Measurements from ENCODE around the gene UBQLN4. TPM values are rescaled to one million over a fixed set of nuclear protein-coding genes. Genes with fewer than 3 reads are reported as not detected.

The UBQLN4 gene
- polyA plus RNA-seq, 3 donors: 2.3 to 15.9 (median 2.9) TPM

DNA sequence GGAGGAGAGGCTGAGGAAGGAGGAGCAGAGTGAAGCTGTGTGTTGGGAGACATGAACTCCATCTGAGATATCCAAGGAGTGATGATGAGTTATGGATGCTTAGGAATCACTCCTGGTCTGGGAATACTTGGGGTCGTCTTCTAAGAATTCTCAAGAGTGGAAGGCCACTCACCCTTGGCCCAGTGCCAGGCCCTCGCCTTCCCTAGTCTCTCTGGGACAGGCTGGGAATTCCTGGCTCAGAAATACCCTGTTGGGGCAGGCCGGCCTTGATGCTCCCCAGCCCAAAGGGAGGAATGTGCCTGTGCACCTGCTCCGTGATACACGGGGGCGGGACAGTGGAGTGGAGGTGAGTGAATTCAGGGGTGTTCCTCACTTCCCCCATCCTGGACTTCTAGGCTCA, 48.3 kb upstream of the UBQLN4 start:
- H3K27ac Mint-ChIP-seq: peak overlapping the region in 3 of 7 donors; percentile 1 to 80 (median 68)
- Histone ChIP-seq H3K9ac (ENCODE audit: insufficient read depth, low read length, poor library complexity, severe bottlenecking) (no peak overlapping the region), H3K4me2 (replicated peaks; ENCODE audit: extremely low read depth, low read length, poor library complexity, severe bottlenecking) (no peak overlapping the region), H3K79me2 (ENCODE audit: insufficient read depth, low read length) (no peaks in the 10 kb centered on the region), H3K4me3 (replicated peaks in 1 of 3; ENCODE audit: low read depth in 2 of 3, low read length in 3 of 3) (no peak overlapping the region), H3K4me1 (ENCODE audit: control insufficient read depth in 1 of 2, insufficient read depth in 2 of 2, low read length in 2 of 2) (peaks cover 35 to 45% of the 10 kb centered on the region in 2 donors), H4K20me1 (ENCODE audit: insufficient read depth, low read length) (no peaks in the 10 kb centered on the region), H3K9me3 (replicated peaks in 1 of 2; ENCODE audit: control insufficient read depth in 1 of 2, insufficient read depth in 1 of 2, low read length in 2 of 2) (peaks cover 0 to 4% of the 10 kb centered on the region in 2 donors), H2AFZ (ENCODE audit: insufficient read depth, low read depth, low read length, poor library complexity, severe bottlenecking) (no peak overlapping the region), H3K27me3 (ENCODE audit: control insufficient read depth in 2 of 2, insufficient read depth in 2 of 2, low read length in 2 of 2) (peaks cover 63 to 100% of the 10 kb centered on the region in 2 donors), H3K27ac (ENCODE audit: low read depth in 1 of 2, low read length in 2 of 2) (no peak overlapping the region), H3K36me3 (replicated peaks in 1 of 2; ENCODE audit: control insufficient read depth in 1 of 2, insufficient read depth in 2 of 2, low read length in 2 of 2) (no peaks in the 10 kb centered on the region)
- TF ChIP-seq, protein P1, sequence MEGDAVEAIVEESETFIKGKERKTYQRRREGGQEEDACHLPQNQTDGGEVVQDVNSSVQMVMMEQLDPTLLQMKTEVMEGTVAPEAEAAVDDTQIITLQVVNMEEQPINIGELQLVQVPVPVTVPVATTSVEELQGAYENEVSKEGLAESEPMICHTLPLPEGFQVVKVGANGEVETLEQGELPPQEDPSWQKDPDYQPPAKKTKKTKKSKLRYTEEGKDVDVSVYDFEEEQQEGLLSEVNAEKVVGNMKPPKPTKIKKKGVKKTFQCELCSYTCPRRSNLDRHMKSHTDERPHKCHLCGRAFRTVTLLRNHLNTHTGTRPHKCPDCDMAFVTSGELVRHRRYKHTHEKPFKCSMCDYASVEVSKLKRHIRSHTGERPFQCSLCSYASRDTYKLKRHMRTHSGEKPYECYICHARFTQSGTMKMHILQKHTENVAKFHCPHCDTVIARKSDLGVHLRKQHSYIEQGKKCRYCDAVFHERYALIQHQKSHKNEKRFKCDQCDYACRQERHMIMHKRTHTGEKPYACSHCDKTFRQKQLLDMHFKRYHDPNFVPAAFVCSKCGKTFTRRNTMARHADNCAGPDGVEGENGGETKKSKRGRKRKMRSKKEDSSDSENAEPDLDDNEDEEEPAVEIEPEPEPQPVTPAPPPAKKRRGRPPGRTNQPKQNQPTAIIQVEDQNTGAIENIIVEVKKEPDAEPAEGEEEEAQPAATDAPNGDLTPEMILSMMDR (IDR thresholded peaks at IDR 0.05): no peak
- H3K36me3 Mint-ChIP-seq: peaks cover 22 to 26% of the 10 kb centered on the region in 2 donors
- peaks cover 0 to 23% (median 15%) of the 10 kb centered on the region in 7 donors for H3K9me3 Mint-ChIP-seq
- H3K4me1 Mint-ChIP-seq: peaks cover 50% of the 10 kb centered on the region
- peaks cover 95 to 100% (median 97%) of the 10 kb centered on the region in 3 donors for H3K27me3 Mint-ChIP-seq (ENCODE audit: low read depth in 3 of 3)
- DNase-seq: no peak
- WGBS (ENCODE audit: insufficient coverage): 94% methylated on average over 2 of the region's 6 CpGs
- H3K4me3 Mint-ChIP-seq: peak overlapping the region in 1 of 2 donors; percentile 76
- intact Hi-C loops (cut with micrococcal nuclease): no loop called here

DNA sequence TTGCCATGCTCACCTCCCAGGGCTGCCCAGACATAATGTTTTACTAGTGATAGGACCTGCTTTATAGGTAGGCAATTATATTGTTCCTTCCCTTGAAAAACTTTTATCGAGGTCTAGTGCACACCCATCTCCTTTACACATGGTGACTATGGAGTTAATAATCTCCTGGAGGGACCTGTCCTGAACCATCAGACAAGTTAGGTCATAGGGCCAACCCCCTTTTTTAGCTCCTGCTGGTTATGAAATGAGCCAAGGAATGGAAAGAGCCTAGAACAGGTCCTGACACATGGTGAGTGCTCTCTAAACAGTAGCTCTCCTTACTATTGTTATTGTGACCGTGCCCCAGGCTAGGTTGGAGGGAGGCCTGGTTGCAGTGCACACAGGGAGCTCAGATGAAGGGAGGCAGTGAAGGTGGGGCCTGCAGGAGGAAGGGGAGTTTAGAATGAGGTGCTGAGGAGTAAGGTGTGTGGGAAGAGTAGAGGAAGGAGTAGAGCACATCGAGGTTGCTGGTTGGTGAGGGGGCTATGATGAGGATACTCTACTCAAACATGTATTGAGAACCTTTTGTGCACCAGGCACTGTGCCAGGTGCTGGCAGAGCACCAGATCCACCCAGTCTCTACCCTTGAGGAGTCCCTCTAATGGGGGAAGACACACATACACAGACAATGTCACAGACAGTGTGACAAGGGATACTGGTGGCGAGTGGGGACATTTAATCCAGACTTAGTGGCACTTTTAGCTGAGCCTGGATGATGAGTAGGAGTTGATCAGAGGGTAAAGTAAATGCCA, 46.8 kb upstream of the UBQLN4 start:
- H3K4me3 Mint-ChIP-seq: peak overlapping the region in 1 of 2 donors; percentile 76
- no peak overlapping the region for H3K9ac ChIP-seq (ENCODE audit: insufficient read depth, low read length, poor library complexity, severe bottlenecking)
- peaks cover 0 to 4% of the 10 kb centered on the region in 2 donors for H3K9me3 ChIP-seq (replicated peaks in 1 of 2; ENCODE audit: control insufficient read depth in 1 of 2, insufficient read depth in 1 of 2, low read length in 2 of 2)
- intact Hi-C loops (cut with micrococcal nuclease): no loop called here
- no peaks in the 10 kb centered on the region for H4K20me1 ChIP-seq (ENCODE audit: insufficient read depth, low read length)
- 100% methylated on average over 1 of the region's 4 CpGs for WGBS (ENCODE audit: insufficient coverage)
- peaks cover 62 to 100% of the 10 kb centered on the region in 2 donors for H3K27me3 ChIP-seq (ENCODE audit: control insufficient read depth in 2 of 2, insufficient read depth in 2 of 2, low read length in 2 of 2)
- no peak overlapping the region for H3K4me3 ChIP-seq (replicated peaks in 1 of 3; ENCODE audit: low read depth in 2 of 3, low read length in 3 of 3)
- H3K27ac ChIP-seq (ENCODE audit: low read depth in 1 of 2, low read length in 2 of 2): no peak overlapping the region
- H3K9me3 Mint-ChIP-seq: peaks cover 0 to 20% (median 6%) of the 10 kb centered on the region in 7 donors
- peaks cover 51% of the 10 kb centered on the region for H3K4me1 Mint-ChIP-seq
- peak overlapping the region in 1 of 7 donors; percentile 12 for H3K27ac Mint-ChIP-seq
- peaks cover 15 to 25% of the 10 kb centered on the region in 2 donors for H3K36me3 Mint-ChIP-seq
- H3K36me3 ChIP-seq (replicated peaks in 1 of 2; ENCODE audit: control insufficient read depth in 1 of 2, insufficient read depth in 2 of 2, low read length in 2 of 2): no peaks in the 10 kb centered on the region
- TF ChIP-seq, protein P1 (IDR thresholded peaks at IDR 0.05): no peak
- peaks cover 94 to 100% (median 96%) of the 10 kb centered on the region in 3 donors for H3K27me3 Mint-ChIP-seq (ENCODE audit: low read depth in 3 of 3)
- no peaks in the 10 kb centered on the region for H3K79me2 ChIP-seq (ENCODE audit: insufficient read depth, low read length)
- no peak overlapping the region for H2AFZ ChIP-seq (ENCODE audit: insufficient read depth, low read depth, low read length, poor library complexity, severe bottlenecking)
- H3K4me2 ChIP-seq (replicated peaks; ENCODE audit: extremely low read depth, low read length, poor library complexity, severe bottlenecking): no peak overlapping the region
- DNase-seq: no peak
- H3K4me1 ChIP-seq (ENCODE audit: control insufficient read depth in 1 of 2, insufficient read depth in 2 of 2, low read length in 2 of 2): peaks cover 33 to 47% of the 10 kb centered on the region in 2 donors
